K562 (cell line): ENCODE results near the gene FXR1. TPM values are rescaled to one million over a fixed set of nuclear protein-coding genes. Genes with fewer than 3 reads are reported as not detected.
A peak's percentile ranks its signal among the peaks of the same experiment; 100 is the strongest.

ENCODE experiments used
- CBX8 ChIP-seq: fragments of 200-600 bp; sonication (generic); IDR thresholded peaks from 2 replicates; pipeline ENCODE4 v1.6.1; 2012; ENCODE audit warnings: borderline replicate concordance, mixed run types, low read depth, mild to moderate bottlenecking, moderate library complexity, mixed read lengths, low read length, control low read depth, inconsistent platforms; ENCODE audit not compliant: poor library complexity, severe bottlenecking; ENCODE audit errors: extremely low read depth
- CCNT2 ChIP-seq: IDR thresholded peaks from 2 replicates; pipeline ENCODE4 v1.6.1; 2011; ENCODE audit warnings: borderline replicate concordance, low read depth, mild to moderate bottlenecking, moderate library complexity, mixed read lengths, low read length; ENCODE audit not compliant: insufficient read length; ENCODE audit errors: extremely low read depth
- EHMT2 ChIP-seq: fragments of 450-650 bp; IDR thresholded peaks from 2 replicates; pipeline ENCODE4 v1.6.1; 2018; ENCODE audit warnings: antibody characterized with exemption
- ELK3 ChIP-seq: fragments of 450-650 bp; formaldehyde crosslinking; IDR thresholded peaks from 2 replicates; pipeline ENCODE4 v1.4.0; 2020; ENCODE audit warnings: mild to moderate bottlenecking
- FOXP4 ChIP-seq: sonication (generic); formaldehyde crosslinking; IDR thresholded peaks from 2 replicates; pipeline ENCODE4 v1.8.0; 2022; ENCODE audit warnings: mild to moderate bottlenecking, missing genetic modification reagents, borderline replicate concordance
- GTF3C2 ChIP-seq: IDR thresholded peaks from 3 replicates; pipeline ENCODE4 v1.6.1; 2011; ENCODE audit warnings: borderline replicate concordance, mild to moderate bottlenecking, moderate library complexity; ENCODE audit not compliant: insufficient read length; ENCODE audit errors: extremely low read depth
- HNRNPUL1 ChIP-seq: fragments of 200-400 bp; formaldehyde crosslinking; IDR thresholded peaks from 2 replicates; pipeline ENCODE4 v1.6.1; 2017; ENCODE audit warnings: low read length
- MLLT1 ChIP-seq, 2 experiments: fragments of 450-650 bp; IDR thresholded peaks; 2 replicates each; pipeline ENCODE4 v1.6.1; 2016
- PATZ1 ChIP-seq: fragments of 250-450 bp; sonication (Bioruptor Pico); IDR thresholded peaks from 2 replicates; pipeline ENCODE4 v1.5.0; 2020; ENCODE audit warnings: mild to moderate bottlenecking, borderline replicate concordance
- PHB2 ChIP-seq: fragments of 450-650 bp; IDR thresholded peaks from 2 replicates; pipeline ENCODE4 v1.6.1; 2017; ENCODE audit warnings: low read depth
- TAL1 ChIP-seq: fragments of 450-650 bp; IDR thresholded peaks from 2 replicates; pipeline ENCODE4 v1.6.1; 2016; ENCODE audit warnings: mild to moderate bottlenecking
- ZKSCAN1 ChIP-seq: fragments of 150-350 bp; IDR thresholded peaks from 2 replicates; pipeline ENCODE4 v1.6.1; 2016; ENCODE audit warnings: low read depth, low read length
- ZNF408 ChIP-seq: fragments of 250-450 bp; sonication (Bioruptor Pico); IDR thresholded peaks from 2 replicates; pipeline ENCODE4 v1.4.0; 2020; ENCODE audit warnings: low read depth, mild to moderate bottlenecking, moderate library complexity
- ZSCAN32 ChIP-seq: fragments of 450-650 bp; formaldehyde crosslinking; IDR thresholded peaks from 2 replicates; pipeline ENCODE4 v1.4.0; 2020; ENCODE audit warnings: mild to moderate bottlenecking, moderate library complexity
- polyA plus RNA-seq, 8 experiments: library from polyadenylated mRNA; depleted of rRNA in 4 of 8; stranded (reverse) in 5 of 8; unstranded in 3 of 8; fragments of >200 nt; fragmentation: Nextera tagmentation in 2 of 8; fragmentation: Illumina TruSeq in 1 of 8; extraction: Ambion mirVana in 2 of 8; extraction: Trizol in 1 of 8; gene quantifications; 2 replicates each; pipeline versions ENCODE4 v1.2.1 to v1.2.3, GENCODE V29; 2011 to 2014; ENCODE audit warnings: inconsistent platforms in 1 of 8, missing spikeins in 1 of 8
- total RNA-seq, 7 experiments: library from RNA; depleted of rRNA in 6 of 7; stranded (reverse); fragments of >200 nt in 6 of 7; fragmentation: Illumina TruSeq in 2 of 7; extraction: Trizol in 2 of 7; gene quantifications; 2 replicates each; pipeline versions ENCODE4 v1.2.1 to v1.2.3, GENCODE V29; 2011 to 2021; ENCODE audit warnings: low replicate concordance in 1 of 7

Gene FXR1
- total and polyA plus RNA-seq, 9 of the 15 experiments (the other 6 are each of a cell fraction or from before 2014, with no cell fraction given): 59.4 to 177 (median 136) TPM

GRCh38 chr3:180912304-180913296, at the start of gene FXR1 (continued):
- TF ChIP-seq FOXP4 (CRISPR knock-in tag) (no peak), ZKSCAN1 (no peak), TAL1 (no peak), MLLT1 (IDR thresholded peaks at IDR 0.05) (peak in 1 of 2 experiments; percentile 60; a peak in 2 of 4 replicates), CBX8 (no peak), ELK3 (CRISPR knock-in tag) (no peak), EHMT2 (no peak), PATZ1 (CRISPR knock-in tag) (no peak), HNRNPUL1 (no peak), CCNT2 (peak; percentile 24), PHB2 (no peak), GTF3C2 (no peak), ZNF408 (CRISPR knock-in tag) (no peak), ZSCAN32 (CRISPR knock-in tag) (no peak)
